H9 (cell line): ENCODE results near the gene LPIN2. TPM values are rescaled to one million over a fixed set of nuclear protein-coding genes. Genes with fewer than 3 reads are reported as not detected.

Experiments
- DNase-seq: peaks from one replicate; pipeline ENCODE4 v3.0.0-alpha.2; 2017
- H2AFZ ChIP-seq: one replicate; pipeline ENCODE4 v1.6.1; 2013; ENCODE audit warnings: mild to moderate bottlenecking, low read length, control low read depth, moderate library complexity
- H2AK5ac ChIP-seq: 2 replicates; pipeline ENCODE4 v1.6.1; 2013; ENCODE audit warnings: low read length, control low read depth, mixed read lengths; ENCODE audit not compliant: insufficient read length
- H2BK120ac ChIP-seq: one replicate; pipeline ENCODE4 v1.6.1; 2013; ENCODE audit warnings: low read depth, mild to moderate bottlenecking, low read length, control low read depth, inconsistent platforms; ENCODE audit not compliant: poor library complexity, severe bottlenecking
- H2BK12ac ChIP-seq: 2 replicates; pipeline ENCODE4 v1.6.1; 2013; ENCODE audit warnings: low read length, control low read depth, mixed read lengths, low read depth; ENCODE audit not compliant: insufficient read length
- H2BK15ac ChIP-seq: 2 replicates; pipeline ENCODE4 v1.6.1; 2013; ENCODE audit warnings: low read depth, low read length, control low read depth
- H2BK20ac ChIP-seq: one replicate; pipeline ENCODE4 v1.6.1; 2013; ENCODE audit warnings: low read depth, mild to moderate bottlenecking, low read length, control low read depth, inconsistent platforms; ENCODE audit not compliant: poor library complexity, severe bottlenecking
- H2BK5ac ChIP-seq: 2 replicates; pipeline ENCODE4 v1.6.1; 2013; ENCODE audit warnings: low read length, control low read depth, mixed read lengths; ENCODE audit not compliant: insufficient read length
- H3K14ac ChIP-seq: 2 replicates; pipeline ENCODE4 v1.6.1; 2013; ENCODE audit warnings: low read length, control low read depth; ENCODE audit not compliant: insufficient read depth
- H3K18ac ChIP-seq: 2 replicates; pipeline ENCODE4 v1.6.1; 2013; ENCODE audit warnings: low read depth, mild to moderate bottlenecking, mixed read lengths, low read length, control low read depth; ENCODE audit not compliant: insufficient read length
- H3K23ac ChIP-seq: 2 replicates; pipeline ENCODE4 v1.6.1; 2013; ENCODE audit warnings: low read length, control low read depth, mixed read lengths, low read depth; ENCODE audit not compliant: insufficient read length
- H3K23me2 ChIP-seq: 2 replicates; pipeline ENCODE4 v1.6.1; 2013; ENCODE audit warnings: low read depth, mild to moderate bottlenecking, mixed read lengths, low read length, control low read depth; ENCODE audit not compliant: insufficient read length, poor library complexity, severe bottlenecking
- H3K27ac ChIP-seq: 2 replicates; pipeline ENCODE4 v1.5.1; 2013; ENCODE audit warnings: low read length, control low read depth, mixed read lengths, low read depth; ENCODE audit not compliant: insufficient read length
- H3K27me3 ChIP-seq: 2 replicates; pipeline ENCODE4 v1.6.1; 2013; ENCODE audit warnings: low read length, control low read depth, inconsistent platforms; ENCODE audit not compliant: insufficient read depth
- H3K4ac ChIP-seq: 2 replicates; pipeline ENCODE4 v1.6.1; 2013; ENCODE audit warnings: low read depth, mild to moderate bottlenecking, control low read depth, inconsistent platforms, low read length, moderate library complexity
- H3K4me1 ChIP-seq: 2 replicates; pipeline ENCODE4 v1.6.1; 2013; ENCODE audit warnings: low read length, control low read depth, inconsistent platforms; ENCODE audit not compliant: insufficient read depth
- H3K4me2 ChIP-seq: 2 replicates; pipeline ENCODE4 v1.6.1; 2013; ENCODE audit warnings: low read length, control low read depth, mixed read lengths; ENCODE audit not compliant: insufficient read length, insufficient read depth
- H3K56ac ChIP-seq: 2 replicates; pipeline ENCODE4 v1.6.1; 2013; ENCODE audit warnings: low read depth, mild to moderate bottlenecking, mixed read lengths, low read length, control low read depth; ENCODE audit not compliant: insufficient read length
- H3K79me1 ChIP-seq: 2 replicates; pipeline ENCODE4 v1.6.1; 2013; ENCODE audit warnings: low read depth, mild to moderate bottlenecking, moderate library complexity, low read length, control low read depth, inconsistent platforms; ENCODE audit not compliant: insufficient read depth, poor library complexity, severe bottlenecking
- H3K79me2 ChIP-seq: 2 replicates; pipeline ENCODE4 v1.6.1; 2013; ENCODE audit warnings: low read length, control low read depth, inconsistent platforms; ENCODE audit not compliant: insufficient read depth
- H3K9ac ChIP-seq: 2 replicates; pipeline ENCODE4 v1.6.1; 2013; ENCODE audit warnings: low read length, control low read depth, mixed read lengths; ENCODE audit not compliant: insufficient read length; ENCODE audit errors: extremely low read depth
- H3K9me3 ChIP-seq: one replicate; pipeline ENCODE4 v1.6.1; 2013; ENCODE audit warnings: low read depth, low read length, inconsistent platforms; ENCODE audit not compliant: control insufficient read depth
- H3T11ph ChIP-seq: one replicate; pipeline ENCODE4 v1.6.1; 2013; ENCODE audit warnings: mild to moderate bottlenecking, low read length, control low read depth, inconsistent platforms
- H4K20me1 ChIP-seq: one replicate; pipeline ENCODE4 v1.6.1; 2013; ENCODE audit not compliant: control insufficient read depth, insufficient read length, insufficient read depth
- H4K5ac ChIP-seq: 2 replicates; pipeline ENCODE4 v1.6.1; 2013; ENCODE audit warnings: low read depth, mild to moderate bottlenecking, mixed read lengths, low read length, control low read depth; ENCODE audit not compliant: insufficient read length
- H4K8ac ChIP-seq: replicated peaks from 2 replicates; pipeline ENCODE4 v1.6.1; 2013; ENCODE audit warnings: low read length, control low read depth, mixed read lengths, low read depth; ENCODE audit not compliant: insufficient read length
- H4K91ac ChIP-seq: 2 replicates; pipeline ENCODE4 v1.6.1; 2013; ENCODE audit warnings: low read depth, mild to moderate bottlenecking, moderate library complexity, mixed read lengths, low read length, control low read depth; ENCODE audit not compliant: insufficient read length
- H3K27ac Mint-ChIP-seq, 3 experiments: 2 replicates in 2 of 3; 3 replicates in 1 of 3; pipeline ENCODE4 v1.8.0; 2020 to 2021; ENCODE audit warnings: mixed read lengths in 3 of 3, mild to moderate bottlenecking in 1 of 3, moderate library complexity in 1 of 3
- H3K27me3 Mint-ChIP-seq: 2 replicates; pipeline ENCODE4 v1.8.0; 2021; ENCODE audit warnings: low read depth, mild to moderate bottlenecking, moderate library complexity, mixed read lengths
- H3K36me3 Mint-ChIP-seq, 3 experiments: 2 replicates in 2 of 3; 3 replicates in 1 of 3; pipeline ENCODE4 v1.8.0; 2020 to 2021; ENCODE audit warnings: low read depth in 3 of 3, mixed read lengths in 3 of 3; ENCODE audit not compliant: insufficient read depth in 1 of 3
- H3K4me1 Mint-ChIP-seq, 2 experiments: 2 replicates each; pipeline ENCODE4 v1.8.0; 2020; ENCODE audit warnings: mixed read lengths in 2 of 2
- H3K4me3 Mint-ChIP-seq, 2 experiments: 2 replicates in 1 of 2; 3 replicates in 1 of 2; pipeline ENCODE4 v1.8.0; 2020 to 2021; ENCODE audit warnings: mild to moderate bottlenecking in 2 of 2, mixed read lengths in 2 of 2, moderate library complexity in 1 of 2
- H3K9me3 Mint-ChIP-seq, 2 experiments: 2 replicates in 1 of 2; 3 replicates in 1 of 2; pipeline ENCODE4 v1.8.0; 2020; ENCODE audit warnings: mild to moderate bottlenecking in 2 of 2, mixed read lengths in 2 of 2, moderate library complexity in 1 of 2
- CTCF ChIP-seq: fragments of 200-600 bp; sonication (generic); conservative IDR thresholded peaks from 3 replicates; pipeline ENCODE4 v1.8.0; 2021; ENCODE audit warnings: antibody characterized with exemption, mild to moderate bottlenecking
- WGBS: extraction: QIAGEN DNeasy Blood & Tissue Kit; methylation state at CpG from one replicate; pipeline ENCODE4 v1.1.7; 2013; ENCODE audit warnings: missing lambda C conversion rate, low lambda C conversion rate, mixed read lengths; ENCODE audit not compliant: insufficient read length; ENCODE audit errors: extremely low coverage; 5-methylcytosine and 5-hydroxymethylcytosine counted together
- total RNA-seq: library from RNA; stranded (reverse); gene quantifications from 2 replicates; pipeline ENCODE4 v1.2.1, GENCODE V29; 2021

The LPIN2 gene
- total RNA-seq, 1 experiment from 2014 or later: 9.2 TPM

- Histone ChIP-seq H3K56ac (no peak overlapping the region), H2AFZ (no peak overlapping the region)
- no CpG with 5 or more reads among the region's 4 CpGs for WGBS
Observed at GRCh38 chr18:3057526-3057925, 44.6 kb upstream of the LPIN2 start.

More at GRCh38 chr18:3057526-3057925, 44.6 kb upstream of the LPIN2 start:
- Histone ChIP-seq H3K79me1 (no peaks in the 10 kb centered on the region), H4K8ac (no peak overlapping the region), H3K14ac (no peak overlapping the region), H3K9ac (no peak overlapping the region), H3T11ph (no peak overlapping the region), H4K20me1 (no peaks in the 10 kb centered on the region), H3K4me2 (no peak overlapping the region), H3K18ac (no peak overlapping the region), H3K23me2 (no peaks in the 10 kb centered on the region), H2BK5ac (no peak overlapping the region), H2BK120ac (no peak overlapping the region), H3K23ac (no peak overlapping the region), H3K4ac (no peak overlapping the region), H4K91ac (no peak overlapping the region), H4K5ac (no peak overlapping the region), H2BK20ac (no peak overlapping the region), H3K79me2 (no peaks in the 10 kb centered on the region), H3K9me3 (no peaks in the 10 kb centered on the region), H3K4me1 (no peaks in the 10 kb centered on the region; the same call in 1 of the 2 replicates), H2AK5ac (no peak overlapping the region), H3K27me3 (no peaks in the 10 kb centered on the region), H3K27ac (no peak overlapping the region), H2BK15ac (no peak overlapping the region), H2BK12ac (no peak overlapping the region)
- TF ChIP-seq CTCF: no peak
- DNase-seq: no peak
- H3K27ac Mint-ChIP-seq: 0 out of 7 replicates have a peak overlapping the region, but pooled peaks of 1 of the 3 experiments have one; percentile 51
- H3K36me3 Mint-ChIP-seq: peaks cover 0 to 14% (median 3%) of the 10 kb centered on the region in 3 experiments; a peak in 5 of 7 replicates
- H3K27me3 Mint-ChIP-seq: no peaks in the 10 kb centered on the region
- H3K4me1 Mint-ChIP-seq: peaks cover 0 to under 1% of the 10 kb centered on the region in 2 experiments; a peak in 3 of 4 replicates
- no peak overlapping the region for H3K4me3 Mint-ChIP-seq
- H3K9me3 Mint-ChIP-seq: peaks cover 8 to 9% of the 10 kb centered on the region in 2 experiments; a peak in 4 of 5 replicates
